ENCODE data around the gene EID3. TPM values are rescaled to one million over a fixed set of nuclear protein-coding genes. Genes with fewer than 3 reads are reported as not detected.

EID3 gene
- total RNA-seq, 1 donor from 2014 or later = 6.2 TPM

DNA sequence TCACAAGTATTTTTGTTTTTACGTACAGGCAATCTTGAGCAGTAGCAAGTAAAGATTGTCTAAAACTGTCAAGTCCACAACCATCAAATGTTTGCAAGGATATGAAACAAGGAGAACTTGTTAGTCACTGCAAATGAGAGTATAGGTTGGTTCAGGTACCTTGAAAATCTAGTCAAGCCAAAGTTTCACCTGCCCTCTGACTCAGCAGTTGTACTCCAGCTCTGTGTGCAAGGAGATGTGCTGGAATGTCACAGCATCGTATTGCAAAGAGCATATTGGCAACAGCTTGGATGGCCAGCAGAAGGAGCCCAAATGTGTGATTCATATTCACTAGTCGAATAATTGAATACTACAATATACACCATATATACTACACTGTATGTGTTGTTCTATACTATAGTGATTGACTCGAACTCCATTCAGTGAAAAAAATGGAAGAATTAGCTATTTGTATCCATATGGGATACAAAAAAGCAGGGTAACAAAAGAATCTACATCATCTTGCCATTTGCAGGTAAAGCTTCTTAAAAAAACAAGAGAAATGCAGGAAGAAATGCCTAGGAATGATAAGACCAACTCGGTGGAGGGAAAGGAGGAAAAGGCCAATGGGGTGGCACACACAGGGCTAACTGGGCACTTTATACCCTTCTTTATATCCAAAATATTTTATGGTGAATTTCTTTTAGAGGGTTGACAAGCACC is 44.0 kb downstream of the EID3 start:
- no peaks in the 10 kb centered on the region for H3K4me1 Mint-ChIP-seq
- TF ChIP-seq CTCF (IDR thresholded peaks at IDR 0.05) = no peak
- intact Hi-C loops (cut with micrococcal nuclease) = no loop called here
- no peaks in the 10 kb centered on the region for H3K9me3 Mint-ChIP-seq
- no peaks in the 10 kb centered on the region for H3K27me3 Mint-ChIP-seq
- ChIA-PET POLR2A (no interaction called here), CTCF (no interaction called here)
- DNase-seq = no peak
- no peak overlapping the region for H3K4me3 Mint-ChIP-seq
- peaks cover 70% of the 10 kb centered on the region for H3K36me3 Mint-ChIP-seq (ENCODE audit: low read depth)
- no peak for ATAC-seq (ENCODE audit: low read depth)
- no peak overlapping the region for H3K27ac Mint-ChIP-seq

- H3K36me3 Mint-ChIP-seq (ENCODE audit: low read depth) = peaks cover 63% of the 10 kb centered on the region
- POLR2A ChIA-PET = no interaction called here
- DNase-seq (no peak), ATAC-seq (ENCODE audit: low read depth) (no peak)
- no peak for TF ChIP-seq CTCF (IDR thresholded peaks at IDR 0.05)
- no peaks in the 10 kb centered on the region for H3K27me3 Mint-ChIP-seq
- H3K4me1 Mint-ChIP-seq = no peaks in the 10 kb centered on the region
- no peak overlapping the region for H3K4me3 Mint-ChIP-seq
- H3K9me3 Mint-ChIP-seq = no peaks in the 10 kb centered on the region
- intact Hi-C loops (cut with micrococcal nuclease) = no loop called here
- CTCF ChIA-PET = no interaction called here
- H3K27ac Mint-ChIP-seq = no peak overlapping the region
These were observed 44.9 kb downstream of the EID3 start for GRCh38 chr12:104348283-104348993.

DNA sequence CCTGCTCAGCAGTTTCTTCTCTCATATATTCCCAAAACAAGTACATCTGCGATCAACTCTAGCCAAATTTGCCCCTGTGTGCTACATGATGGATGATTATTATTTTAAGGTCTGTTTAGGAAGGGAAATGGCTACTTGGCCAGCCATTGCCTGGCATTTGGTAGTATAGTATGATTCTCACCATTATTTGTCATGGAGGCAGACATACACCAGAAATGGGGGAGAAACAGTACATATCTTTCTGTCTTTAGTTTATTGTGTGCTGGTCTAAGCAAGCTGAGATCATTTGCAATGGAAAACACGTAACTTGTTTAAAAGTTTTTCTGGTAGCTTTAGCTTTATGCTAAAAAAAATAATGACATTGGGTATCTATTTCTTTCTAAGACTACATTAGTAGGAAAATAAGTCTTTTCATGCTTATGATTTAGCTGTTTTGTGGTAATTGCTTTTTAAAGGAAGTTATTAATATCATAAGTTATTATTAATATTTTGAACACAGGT is 45.5 kb downstream of the EID3 start:
- H3K36me3 Mint-ChIP-seq (ENCODE audit: low read depth) = peaks cover 61% of the 10 kb centered on the region
- CTCF ChIA-PET = no interaction called here
- H3K27ac Mint-ChIP-seq = no peak overlapping the region
- no peak overlapping the region for H3K4me3 Mint-ChIP-seq
- no peak for ATAC-seq (ENCODE audit: low read depth)
- POLR2A ChIA-PET = no interaction called here
- no peaks in the 10 kb centered on the region for H3K9me3 Mint-ChIP-seq
- DNase-seq = no peak
- no peaks in the 10 kb centered on the region for H3K4me1 Mint-ChIP-seq
- no peak for TF ChIP-seq CTCF (IDR thresholded peaks at IDR 0.05)
- intact Hi-C loops (cut with micrococcal nuclease) = no loop called here
- no peaks in the 10 kb centered on the region for H3K27me3 Mint-ChIP-seq

DNA sequence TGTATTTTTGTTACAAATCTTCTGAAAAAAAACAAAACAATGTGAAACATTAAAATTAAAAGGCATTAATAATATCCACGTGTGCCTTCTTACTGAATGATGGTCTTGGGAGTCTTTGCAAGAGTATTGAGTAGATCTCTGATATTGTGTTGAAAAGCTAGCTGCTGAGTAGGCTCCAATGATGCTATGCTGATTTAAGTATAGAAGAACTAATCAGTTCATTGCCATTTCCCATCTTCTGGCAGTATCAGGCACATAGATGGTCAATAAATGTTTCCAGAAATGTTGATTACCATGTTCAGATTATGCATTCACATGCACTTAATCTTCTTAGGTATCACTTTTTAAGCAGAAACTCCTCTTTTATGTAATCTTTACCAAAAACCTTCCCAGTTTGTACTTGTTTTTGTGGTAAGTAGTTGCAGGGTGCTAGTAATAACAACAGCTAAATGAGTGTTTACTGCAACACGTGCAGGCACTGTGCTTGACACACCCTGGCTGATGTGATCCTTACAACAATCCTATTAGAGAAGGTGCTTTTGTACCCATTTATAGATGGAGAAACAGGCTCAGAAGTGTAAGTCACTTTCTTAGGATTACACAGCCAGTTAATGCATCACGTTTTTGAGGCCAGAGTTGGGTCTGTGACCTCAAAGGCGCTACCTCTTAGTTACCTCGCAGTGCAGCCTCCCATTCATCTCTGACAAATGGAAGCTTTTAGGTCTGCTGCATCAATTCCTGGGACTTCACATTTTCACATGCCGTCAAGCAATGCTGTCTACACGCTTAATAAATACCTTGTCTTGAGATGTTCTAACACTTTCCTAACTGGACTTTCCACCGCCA is 46.9 kb downstream of the EID3 start:
- H3K36me3 Mint-ChIP-seq (ENCODE audit: low read depth) = peaks cover 52% of the 10 kb centered on the region
- ATAC-seq (ENCODE audit: low read depth) (no peak), DNase-seq (no peak)
- H3K4me3 Mint-ChIP-seq = no peak overlapping the region
- intact Hi-C loops (cut with micrococcal nuclease) = no loop called here
- POLR2A ChIA-PET = no interaction called here
- no peak overlapping the region for H3K27ac Mint-ChIP-seq
- H3K9me3 Mint-ChIP-seq = no peaks in the 10 kb centered on the region
- TF ChIP-seq CTCF (IDR thresholded peaks at IDR 0.05) = no peak
- CTCF ChIA-PET = no interaction called here
- H3K27me3 Mint-ChIP-seq = no peaks in the 10 kb centered on the region
- no peaks in the 10 kb centered on the region for H3K4me1 Mint-ChIP-seq

All from activated B cell treated with CpG ODN at 0.5 μM for 24 hours (primary cell).